ENCODE data around the gene ITGB7.
"Not testable (repeated sequence)": the region's sequence is repeated elsewhere in the genome, so short reads cannot be mapped to it uniquely, and the experiment has no call there.

DNA sequence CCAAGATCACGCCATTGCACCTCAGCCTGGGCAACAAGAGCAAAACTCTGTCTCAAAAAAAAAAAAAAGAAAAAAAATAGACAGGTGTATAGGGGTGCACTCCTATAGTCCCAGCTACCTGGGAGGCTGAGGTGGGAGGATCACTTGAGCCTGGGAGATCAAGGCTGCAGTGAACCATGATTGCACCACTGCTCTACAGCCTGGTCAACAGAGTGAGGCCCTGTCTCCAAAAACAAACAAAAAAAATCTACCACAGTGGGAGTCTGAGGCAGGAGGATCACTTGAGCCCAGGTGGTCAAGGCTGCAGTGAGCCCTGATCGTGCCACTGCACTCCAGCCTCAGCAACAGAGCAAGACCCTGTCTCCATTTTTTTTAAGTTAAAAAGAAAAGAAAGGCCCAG, 44.0 kb downstream of the ITGB7 start:
- not testable (repeated sequence) for TF ChIP-seq POLR2A (IDR thresholded peaks at IDR 0.05; ENCODE audit: low read depth); EP300 (IDR thresholded peaks at IDR 0.05)
- TF ChIP-seq, protein P1, sequence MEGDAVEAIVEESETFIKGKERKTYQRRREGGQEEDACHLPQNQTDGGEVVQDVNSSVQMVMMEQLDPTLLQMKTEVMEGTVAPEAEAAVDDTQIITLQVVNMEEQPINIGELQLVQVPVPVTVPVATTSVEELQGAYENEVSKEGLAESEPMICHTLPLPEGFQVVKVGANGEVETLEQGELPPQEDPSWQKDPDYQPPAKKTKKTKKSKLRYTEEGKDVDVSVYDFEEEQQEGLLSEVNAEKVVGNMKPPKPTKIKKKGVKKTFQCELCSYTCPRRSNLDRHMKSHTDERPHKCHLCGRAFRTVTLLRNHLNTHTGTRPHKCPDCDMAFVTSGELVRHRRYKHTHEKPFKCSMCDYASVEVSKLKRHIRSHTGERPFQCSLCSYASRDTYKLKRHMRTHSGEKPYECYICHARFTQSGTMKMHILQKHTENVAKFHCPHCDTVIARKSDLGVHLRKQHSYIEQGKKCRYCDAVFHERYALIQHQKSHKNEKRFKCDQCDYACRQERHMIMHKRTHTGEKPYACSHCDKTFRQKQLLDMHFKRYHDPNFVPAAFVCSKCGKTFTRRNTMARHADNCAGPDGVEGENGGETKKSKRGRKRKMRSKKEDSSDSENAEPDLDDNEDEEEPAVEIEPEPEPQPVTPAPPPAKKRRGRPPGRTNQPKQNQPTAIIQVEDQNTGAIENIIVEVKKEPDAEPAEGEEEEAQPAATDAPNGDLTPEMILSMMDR (IDR thresholded peaks at IDR 0.05): not testable (repeated sequence)
